ENCODE measurements around the gene SYT11.
"Not testable (repeated sequence)": the region's sequence is repeated elsewhere in the genome, so short reads cannot be mapped to it uniquely, and the experiment has no call there.

The SYT11 gene

DNA sequence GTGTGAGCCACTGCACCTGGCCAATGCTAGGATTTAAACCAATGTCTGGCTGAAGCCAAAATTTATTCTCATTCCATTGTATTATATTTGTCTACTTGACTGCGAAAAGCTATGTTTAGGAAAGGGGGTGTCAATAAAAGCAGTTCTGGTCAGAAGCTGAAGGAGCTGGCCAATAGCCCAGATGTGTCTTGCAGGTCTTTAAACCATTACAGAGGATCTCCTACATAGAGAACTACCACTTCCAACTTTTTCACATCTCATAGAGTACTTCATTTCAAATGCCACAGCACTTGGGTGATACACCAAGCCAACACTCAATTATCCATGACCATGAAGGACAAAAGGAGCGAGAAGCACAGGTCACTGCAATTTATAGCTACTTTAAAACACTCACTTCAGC lies 2.5 kb downstream of the SYT11 start:
- DNase-seq = no peak

DNA sequence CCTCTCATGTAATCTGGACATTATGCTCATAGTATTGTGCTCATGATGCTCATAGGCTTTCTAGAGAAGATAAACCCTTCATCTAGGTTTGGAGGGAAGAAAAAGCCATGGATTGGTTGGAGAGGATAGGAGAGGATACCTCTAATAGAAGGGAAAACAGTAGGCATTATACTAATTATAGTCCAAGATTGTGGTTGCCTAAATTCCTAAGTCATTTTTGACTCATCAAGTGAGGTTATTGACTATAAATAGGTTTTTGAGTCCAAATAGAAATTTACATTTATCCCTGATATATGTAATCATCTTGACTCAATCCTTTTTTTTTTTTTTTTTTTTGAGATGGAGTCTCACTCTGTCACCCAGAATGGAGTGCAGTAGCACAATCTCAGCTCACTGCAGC lies 5.0 kb downstream of the SYT11 start:
- no peak for DNase-seq

DNA sequence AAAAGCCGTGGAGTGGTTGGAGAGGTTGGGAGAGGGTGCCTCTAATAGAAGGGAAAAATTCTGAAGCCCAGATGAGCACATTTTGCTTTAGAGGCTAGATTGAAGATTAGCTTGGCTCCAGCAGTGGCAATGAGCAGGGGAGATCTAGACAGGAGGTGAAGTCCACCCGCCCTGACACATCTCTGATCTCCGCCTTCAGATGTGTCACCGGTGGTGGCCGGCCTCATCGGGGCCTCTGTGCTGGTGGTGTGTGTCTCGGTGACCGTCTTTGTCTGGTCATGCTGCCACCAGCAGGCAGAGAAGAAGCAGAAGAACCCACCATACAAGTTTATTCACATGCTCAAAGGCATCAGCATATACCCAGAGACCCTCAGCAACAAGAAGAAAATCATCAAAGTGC lies 8.4 kb downstream of the SYT11 start:
- DNase-seq = no peak

DNA sequence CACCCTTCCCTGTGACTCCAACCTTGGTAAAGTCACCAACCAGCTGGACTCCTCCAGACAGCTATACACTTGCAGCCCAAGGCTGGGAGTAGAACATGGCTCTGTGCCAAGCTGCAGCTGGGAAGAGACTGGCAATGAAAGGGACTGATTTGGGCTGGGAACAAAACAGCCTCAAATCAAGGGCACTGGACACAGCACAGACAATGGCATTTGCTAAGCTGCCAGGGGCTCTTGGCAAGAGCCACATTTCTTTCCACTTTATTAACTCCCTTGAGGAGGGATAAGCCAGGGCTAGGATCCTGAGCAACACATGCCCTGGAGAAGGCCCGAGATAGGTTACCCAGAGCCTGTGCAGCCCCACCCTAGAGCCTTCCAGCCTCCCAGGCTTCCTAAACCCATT lies 12.0 kb downstream of the SYT11 start:
- no peak for DNase-seq

DNA sequence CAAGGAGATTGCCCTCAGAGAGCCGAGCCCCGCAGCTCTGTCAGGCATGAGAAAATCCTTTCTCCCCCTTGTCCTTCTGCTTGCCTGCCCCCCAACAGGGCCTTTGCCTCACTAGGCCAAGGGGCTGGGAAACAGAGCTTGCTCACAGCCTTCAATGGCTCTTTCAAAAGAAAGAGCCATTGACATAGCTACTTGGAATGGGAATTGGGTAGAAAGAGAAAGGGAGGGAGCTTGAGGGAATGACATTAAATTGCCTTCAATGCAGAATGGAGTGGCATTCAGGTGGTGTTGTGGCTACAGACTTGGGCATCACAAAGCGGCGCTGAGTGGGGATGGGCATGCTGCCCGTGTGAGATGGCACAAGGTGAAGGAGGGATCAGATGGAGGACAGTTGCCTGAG lies 13.2 kb downstream of the SYT11 start:
- DNase-seq = no peak

DNA sequence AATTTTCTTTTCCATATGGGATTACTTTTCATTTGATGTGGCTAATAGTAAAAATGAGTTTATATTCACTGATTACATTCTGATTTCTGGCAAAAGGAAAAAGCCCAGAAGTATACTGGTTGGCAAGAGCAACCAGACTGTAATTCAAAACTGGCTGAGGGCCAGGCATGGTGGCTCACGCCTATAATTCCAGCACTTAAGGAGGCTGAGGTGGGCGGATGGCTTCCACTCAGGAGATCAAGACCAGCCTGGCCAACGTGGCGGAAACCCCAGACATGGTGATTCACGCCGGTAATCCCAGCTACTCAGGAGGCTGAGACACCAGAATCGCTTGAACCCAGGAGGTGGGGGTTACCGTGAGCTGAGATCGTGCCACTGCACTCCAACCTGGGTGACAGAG lies 14.5 kb downstream of the SYT11 start:
- DNase-seq = no peak

DNA sequence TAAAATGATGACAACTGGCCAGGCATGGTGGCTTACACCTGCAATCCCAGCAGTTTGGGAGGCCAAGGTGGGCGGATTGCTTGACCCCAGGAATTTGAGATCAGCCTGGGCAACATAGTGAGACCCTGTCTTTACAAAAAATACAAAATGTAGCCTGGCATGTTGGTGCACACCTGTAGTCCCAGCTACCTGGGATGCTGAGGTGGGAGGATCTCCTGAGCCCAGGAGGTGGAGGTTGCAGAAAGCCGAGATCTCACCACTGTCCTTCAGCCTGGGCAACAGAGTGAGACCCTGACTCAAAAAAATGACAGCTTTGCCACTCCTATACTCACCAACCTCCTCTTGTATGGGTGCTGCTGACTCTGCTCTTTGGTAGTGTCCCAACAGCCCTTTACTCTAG lies 18.6 kb downstream of the SYT11 start:
- no peak for DNase-seq

DNA sequence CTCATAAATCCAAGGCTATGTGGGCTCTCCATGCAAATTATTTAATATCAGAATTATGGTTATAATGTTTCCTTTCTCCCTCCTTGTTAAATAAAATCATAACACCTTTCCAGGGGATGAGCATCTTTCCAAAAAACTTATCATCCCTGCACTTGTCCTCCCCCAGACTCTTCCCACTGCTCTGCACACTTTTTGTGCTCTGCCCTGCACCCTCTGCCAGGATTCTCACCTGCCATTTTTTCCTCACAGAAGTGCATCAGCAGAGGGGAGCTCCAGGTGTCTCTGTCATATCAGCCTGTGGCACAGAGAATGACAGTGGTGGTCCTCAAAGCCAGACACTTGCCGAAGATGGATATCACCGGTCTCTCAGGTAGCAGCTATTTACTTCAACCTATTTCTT lies 20.9 kb downstream of the SYT11 start:
- no peak for DNase-seq

DNA sequence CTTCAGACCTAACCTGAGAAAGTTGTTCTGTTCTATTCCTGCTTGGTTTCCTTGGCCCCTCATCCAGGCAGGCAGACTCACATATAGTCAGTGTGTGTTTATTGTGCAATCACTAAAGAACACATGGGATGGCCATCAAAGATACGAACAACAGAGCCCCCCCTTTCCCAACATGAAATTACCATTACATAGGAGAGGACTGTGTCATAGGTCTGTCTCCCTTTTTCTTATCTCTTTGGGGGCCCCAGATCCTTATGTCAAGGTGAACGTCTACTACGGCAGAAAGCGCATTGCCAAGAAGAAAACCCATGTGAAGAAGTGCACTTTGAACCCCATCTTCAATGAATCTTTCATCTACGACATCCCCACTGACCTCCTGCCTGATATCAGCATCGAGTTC lies 21.6 kb downstream of the SYT11 start:
- no peak for DNase-seq

DNA sequence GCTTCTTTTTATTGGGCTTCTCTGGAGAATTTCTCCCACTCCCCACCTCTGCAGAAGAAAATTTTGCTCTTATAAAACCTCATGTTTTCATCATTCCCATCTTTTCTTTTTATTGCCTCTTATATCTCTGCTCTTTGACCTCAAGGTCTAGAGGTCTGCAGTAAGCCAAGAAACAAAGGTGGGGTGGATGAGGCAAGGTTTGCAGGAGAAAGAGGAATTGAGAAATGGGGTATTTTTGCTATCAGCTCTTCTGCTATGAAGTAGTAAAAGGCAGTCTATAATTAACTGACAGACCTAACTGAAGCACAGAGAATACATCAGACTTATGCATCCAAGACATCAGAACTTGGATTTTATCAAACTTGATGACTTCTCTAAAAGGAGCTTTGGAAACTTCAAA lies 22.9 kb downstream of the SYT11 start:
- no peak for DNase-seq

DNA sequence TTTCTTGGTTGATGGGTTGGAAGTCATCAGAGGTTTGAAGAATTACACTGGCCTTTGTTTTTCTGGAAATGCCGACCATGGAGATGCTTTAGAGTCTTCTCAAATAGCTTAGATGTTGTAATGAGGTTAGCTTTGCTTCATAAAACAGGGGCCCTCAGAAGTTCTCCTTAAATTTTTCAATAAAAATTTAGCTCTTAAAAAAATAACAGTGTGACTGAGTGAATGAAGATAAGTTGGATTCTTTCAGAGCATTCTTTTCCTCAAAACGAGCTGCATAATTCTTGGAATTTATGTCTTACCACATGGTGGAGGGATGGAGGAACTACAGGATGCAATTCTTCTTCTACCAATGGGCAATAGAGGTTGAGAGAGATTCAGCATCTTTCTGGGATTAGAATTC lies 23.4 kb downstream of the SYT11 start:
- no peak for DNase-seq

DNA sequence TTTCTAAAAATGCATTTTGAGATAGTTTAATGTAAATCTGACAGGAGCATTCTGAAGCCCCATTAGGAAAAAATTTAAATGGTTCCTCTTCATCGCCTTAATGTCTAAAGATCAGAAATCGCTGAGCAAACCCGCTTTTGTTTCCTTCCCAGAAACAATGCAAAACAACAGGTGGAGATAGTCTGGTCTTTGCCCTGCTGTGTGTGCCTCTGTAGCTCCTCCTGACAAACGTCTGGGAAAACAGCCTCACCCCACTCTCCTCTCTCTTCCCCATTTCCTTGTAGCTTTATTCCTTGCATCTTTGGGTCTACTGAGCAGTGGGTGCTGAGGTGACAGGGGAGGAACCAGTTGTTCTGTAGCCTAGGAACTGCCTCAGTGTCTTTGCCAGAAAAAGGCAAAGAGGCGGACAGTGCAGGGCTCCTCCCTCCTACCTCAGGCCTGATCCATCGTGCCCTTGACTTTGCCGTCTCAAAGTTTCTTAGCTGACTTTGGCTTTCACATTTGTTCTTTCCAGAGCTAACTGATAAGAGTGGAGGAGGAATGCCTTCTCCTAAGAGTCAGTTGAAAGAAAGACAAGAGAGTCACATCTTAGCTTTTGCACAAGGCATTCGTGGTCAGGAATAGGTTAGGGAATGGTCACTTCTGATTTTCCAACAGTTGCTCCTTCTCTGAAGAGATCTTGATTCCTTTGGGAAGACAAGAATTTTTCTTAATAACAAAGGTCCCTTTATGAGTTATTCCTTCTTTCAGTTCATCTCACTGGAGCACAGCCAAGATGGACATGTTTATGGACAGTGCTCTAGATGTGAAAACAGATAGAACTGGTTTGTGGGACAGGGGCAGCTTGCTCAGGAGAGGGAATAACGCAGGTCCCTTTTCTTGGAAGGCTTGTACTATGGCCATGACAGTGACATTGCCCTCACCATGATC lies 24.9 kb downstream of the SYT11 start:
- no peak for DNase-seq

DNA sequence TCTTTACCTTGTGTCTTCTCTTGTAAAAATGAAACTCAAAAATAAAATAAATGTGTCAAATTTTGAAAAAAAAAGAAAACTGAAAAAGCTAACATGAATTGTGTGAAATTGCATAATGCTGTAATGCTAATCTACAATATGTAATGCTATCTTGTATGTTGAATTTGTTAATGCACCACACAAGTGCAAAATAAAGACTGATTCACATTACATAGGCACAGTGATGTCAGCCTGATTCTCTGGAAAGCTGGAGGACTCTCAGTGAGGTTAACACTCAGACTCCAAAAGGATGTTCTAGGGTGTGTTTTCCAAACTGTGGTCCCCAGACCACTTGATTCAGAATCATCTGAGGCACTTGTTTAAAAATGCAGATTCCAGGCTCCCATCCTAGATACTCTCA lies 25.6 kb downstream of the SYT11 start:
- no peak for DNase-seq

DNA sequence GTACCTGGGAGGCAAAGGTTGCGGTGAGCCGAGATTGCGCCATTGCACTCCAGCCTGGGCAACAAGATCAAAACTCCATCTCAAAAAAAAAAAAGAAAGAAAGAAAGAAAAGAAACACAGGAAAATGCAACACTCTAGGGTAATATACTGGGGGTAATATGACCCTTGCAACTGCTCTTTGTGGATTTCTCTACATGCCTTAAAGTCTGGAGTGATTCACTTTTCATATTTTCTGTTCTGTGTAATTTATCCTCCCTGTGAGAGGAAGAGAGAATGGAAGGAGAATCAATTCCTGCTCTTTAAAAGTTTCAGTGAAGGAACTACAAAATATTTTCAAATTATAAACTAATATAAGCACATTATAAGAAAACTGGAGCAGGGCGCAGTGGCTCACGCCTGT lies 29.1 kb downstream of the SYT11 start:
- no peak for DNase-seq

DNA sequence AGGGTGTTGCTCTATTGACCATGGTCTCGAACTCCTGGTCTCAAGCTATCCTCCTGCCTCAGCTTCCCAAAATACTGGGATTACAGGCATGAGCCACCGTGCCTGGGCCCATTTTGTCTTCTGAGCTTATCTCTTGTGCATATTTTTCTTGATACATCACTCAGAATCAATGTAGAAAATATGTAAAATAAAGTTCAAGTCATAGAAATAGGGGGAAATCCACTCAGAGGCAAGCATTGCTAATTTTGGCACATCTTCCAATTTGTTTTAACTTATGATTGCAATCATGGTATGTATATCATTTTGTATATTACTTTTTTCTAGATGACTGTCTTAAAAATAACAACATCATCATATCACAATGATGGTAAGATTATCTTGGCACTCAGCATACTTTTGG lies 30.2 kb downstream of the SYT11 start:
- no peak for DNase-seq

DNA sequence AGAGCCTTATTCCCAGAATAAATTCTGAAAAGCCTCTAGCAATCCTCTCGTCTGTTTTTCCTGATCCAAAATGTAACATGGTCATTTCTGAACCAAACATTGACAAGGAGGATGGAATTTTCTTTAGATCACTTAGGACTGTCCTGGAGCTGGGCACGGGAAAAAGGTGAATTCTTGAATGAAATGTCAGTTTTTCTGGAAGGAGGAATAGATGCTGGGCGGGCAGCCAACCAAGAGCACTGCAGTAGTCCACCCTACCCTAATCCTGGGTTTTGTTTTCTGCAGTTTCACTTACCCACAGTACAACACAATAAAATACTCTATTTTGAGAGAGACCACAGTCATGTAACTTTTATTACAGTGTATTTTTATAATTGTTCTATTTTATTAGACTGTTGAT lies 30.9 kb downstream of the SYT11 start:
- no peak for DNase-seq

DNA sequence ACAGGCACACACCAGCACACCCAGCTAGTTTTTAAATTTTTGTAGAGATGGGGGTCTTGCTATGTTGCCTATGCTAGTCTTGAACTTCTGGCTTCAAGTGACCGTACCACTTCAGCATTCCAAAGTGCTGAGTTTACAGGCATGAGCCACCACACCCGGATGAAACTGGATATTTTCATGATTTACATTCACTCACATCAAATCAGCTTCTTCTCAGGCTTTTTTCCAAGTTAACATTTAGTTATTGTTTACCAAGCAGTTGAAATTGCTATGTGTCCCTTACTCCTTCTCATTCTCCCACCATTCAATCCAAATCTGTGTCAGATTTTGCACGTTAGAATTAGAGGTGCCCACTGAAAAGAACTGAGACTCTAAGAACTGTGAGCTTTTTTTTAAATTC lies 33.4 kb downstream of the SYT11 start:
- no peak for DNase-seq

DNA sequence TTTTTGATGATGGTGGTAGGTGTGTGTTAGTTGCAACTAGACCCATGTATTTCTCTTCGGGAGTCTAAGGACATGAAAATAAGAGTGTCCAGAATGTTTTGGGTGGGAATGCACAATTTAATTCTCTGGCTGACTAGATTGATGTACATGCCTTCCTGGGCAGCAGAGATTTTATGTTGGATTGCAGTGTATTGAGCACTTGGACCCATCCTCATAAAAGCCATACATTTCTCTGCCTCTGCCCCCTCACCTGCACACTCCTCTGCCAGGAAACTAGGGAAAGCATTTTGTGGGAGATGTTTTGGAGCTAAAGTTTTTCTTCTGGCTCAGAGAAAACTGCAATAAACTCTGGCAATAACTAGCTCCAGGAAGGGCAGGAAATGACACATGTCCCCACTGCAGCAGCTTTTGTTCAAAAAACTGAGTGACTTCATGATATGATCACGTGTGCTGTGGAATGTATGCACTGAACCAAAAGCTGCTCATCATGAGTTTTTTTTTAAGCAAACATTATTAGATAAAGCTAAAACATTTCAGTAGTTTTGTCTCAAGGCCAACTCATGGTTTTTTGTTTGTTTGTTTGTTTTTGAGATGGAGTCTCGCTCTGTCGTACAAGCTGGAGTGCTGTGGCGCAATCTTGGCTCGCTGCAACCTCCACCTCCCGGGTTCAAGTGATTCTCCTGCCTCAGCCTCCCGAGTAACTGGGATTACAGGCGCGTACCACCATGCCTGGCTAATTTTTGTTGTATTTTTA lies 34.2 kb downstream of the SYT11 start:
- peak; percentile 66 to 68 for DNase-seq

DNA sequence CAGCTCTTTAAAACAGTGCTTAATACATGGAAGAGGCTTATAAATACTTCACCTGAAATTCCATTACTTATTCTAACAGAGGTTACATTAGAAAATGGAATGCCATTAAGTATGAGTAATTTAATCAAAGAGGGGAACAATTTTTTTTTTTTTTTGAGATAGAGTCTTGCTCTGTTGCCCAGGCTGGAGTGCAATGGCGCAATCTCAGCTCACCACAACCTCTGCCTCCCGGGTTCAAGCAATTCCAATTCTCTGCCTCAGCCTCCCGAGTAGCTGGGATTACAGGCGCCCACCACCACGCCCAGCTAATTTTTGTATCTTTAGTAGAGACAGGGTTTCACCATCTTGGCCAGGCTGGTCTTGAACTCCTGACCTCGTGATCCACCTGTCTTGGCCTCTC lies 36.2 kb downstream of the SYT11 start:
- not testable (repeated sequence) for DNase-seq

DNA sequence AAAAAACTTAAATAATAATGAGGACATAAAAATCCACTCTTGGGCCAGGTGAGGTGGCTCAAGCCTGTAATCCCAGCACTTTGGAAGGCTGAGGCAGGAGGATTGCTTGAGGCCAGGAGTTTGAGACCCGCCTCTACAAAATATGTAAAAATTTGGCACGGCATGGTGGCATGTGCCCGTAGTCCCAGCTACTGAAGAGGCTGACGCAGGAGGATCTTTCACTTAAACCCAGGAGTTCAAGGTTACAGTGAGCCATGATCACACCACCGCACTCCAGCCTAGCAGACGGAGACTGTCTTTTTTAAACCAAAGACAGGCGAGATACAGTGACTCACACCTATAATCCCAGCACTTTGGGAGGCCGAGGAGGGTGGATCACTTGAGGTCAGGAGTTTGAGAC lies 37.1 kb downstream of the SYT11 start:
- DNase-seq = not testable (repeated sequence)

DNA sequence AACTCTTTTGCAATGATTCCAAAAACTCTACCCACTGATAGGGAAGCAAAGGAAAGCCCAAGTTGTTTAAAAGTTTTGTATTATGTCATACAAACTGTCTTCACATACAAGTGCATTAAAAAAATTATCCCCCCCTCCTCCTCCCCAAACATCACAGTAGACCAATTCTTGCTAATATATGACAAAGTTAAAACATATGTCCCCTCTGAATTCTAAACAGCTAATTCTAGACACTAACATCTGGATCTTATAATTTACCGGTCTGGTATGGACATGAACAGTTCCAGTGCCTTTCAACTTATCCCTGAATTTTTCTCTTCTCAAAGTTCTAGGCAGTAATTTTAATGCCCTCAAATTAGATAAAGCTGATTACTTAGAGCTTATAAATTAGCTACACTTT lies 38.4 kb downstream of the SYT11 start:
- DNase-seq = no peak

DNA sequence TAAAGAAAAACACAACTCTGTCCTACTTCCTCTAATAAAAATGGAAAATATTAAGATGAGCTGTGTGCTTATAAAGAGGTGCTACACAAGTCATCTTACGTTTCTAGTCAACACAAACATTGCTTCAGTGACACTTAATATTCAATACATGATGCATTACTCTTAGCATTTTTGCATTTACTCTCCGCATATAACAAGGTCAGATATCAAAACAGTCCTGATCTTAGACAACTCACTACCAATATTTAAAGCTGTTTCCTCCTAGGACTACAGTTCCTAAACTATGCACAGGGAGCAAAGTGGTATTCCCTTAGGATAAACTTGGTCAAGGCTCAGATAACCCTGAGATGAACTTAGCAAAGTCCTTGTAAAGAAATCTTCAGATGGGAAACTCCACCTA lies 39.5 kb downstream of the SYT11 start:
- no peak for DNase-seq

DNA sequence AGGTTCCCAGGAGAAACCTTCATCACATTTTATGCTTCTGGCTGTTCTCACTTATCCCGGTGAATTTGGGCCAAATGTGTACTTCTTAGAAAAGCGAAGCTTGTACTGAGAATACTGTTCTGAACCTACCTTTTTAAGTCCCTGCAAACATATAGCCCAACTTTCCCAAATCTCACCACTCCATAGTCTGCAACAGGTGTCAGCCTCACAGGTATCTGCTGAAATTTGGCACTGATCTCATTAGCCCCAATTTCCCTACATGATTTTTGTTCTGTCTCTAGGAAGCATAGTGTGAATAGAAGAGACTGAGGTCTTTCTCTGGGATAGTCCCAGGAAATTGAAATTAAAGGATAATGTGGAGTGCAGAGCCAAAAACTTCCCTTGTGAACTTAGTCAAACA lies 40.3 kb downstream of the SYT11 start:
- DNase-seq = no peak

DNA sequence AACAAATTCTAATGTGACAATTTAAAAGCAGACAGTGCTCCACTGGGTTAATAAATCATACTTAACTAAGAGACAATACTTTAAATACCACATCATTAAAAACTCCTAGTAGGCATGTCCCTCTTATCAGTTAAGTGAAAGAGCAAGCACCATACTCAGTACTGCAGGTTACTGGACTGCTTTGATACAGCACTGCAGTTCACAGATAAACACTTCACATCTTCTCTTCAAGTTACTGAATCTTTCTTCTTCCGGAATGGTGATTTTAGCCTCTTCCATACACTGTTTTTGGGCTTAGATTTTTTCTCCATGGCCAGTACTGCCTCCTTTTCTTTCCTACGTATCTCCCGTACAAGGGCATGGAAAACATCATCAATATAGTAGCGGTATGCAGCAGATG lies 40.8 kb downstream of the SYT11 start:
- DNase-seq = no peak
